Measurements from ENCODE around the gene RBFOX1. TPM values are rescaled to one million over a fixed set of nuclear protein-coding genes. Genes with fewer than 3 reads are reported as not detected.

Gene RBFOX1
- total RNA-seq, 1 experiment from 2014 or later: not detected

DNA sequence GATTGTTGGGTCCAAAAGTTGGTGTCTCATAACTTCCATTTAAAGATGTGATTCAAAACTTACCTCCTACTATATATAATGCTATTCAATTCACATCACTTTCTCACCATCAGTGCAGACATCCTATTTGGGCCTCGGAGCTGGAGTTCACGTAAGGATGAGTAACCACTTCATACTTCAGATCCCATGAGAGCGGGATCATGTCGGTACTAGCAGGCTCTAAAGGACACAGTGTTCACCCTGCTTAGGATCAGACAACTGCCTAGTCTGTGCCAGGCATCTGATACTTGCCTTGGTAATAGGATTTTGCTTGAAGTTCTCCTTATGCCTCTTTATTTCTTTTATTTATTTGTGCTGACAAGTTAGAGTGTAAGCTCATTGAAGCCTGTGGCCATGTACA is 39.5 kb downstream of the RBFOX1 start:
- no peak for DNase-seq (ENCODE audit: low read depth, low spot score)
- no peak overlapping the region for H3K27ac ChIP-seq (ENCODE audit: low read depth, low read length)
- ATAC-seq: no peak
- H3K27me3 ChIP-seq (ENCODE audit: insufficient read depth, low read length): no peaks in the 10 kb centered on the region
- TF ChIP-seq ELF1 (IDR thresholded peaks at IDR 0.05; ENCODE audit: borderline replicate concordance, low read depth) (no peak), EGR1 (IDR thresholded peaks at IDR 0.05; ENCODE audit: low read depth) (no peak), CEBPB (IDR thresholded peaks at IDR 0.05; ENCODE audit: low read depth) (no peak), POLR2A (IDR thresholded peaks at IDR 0.05; ENCODE audit: borderline replicate concordance, extremely low read depth, insufficient read depth, insufficient read length) (no peak), EZH2phosphoT487 (IDR thresholded peaks at IDR 0.05; ENCODE audit: borderline replicate concordance) (no peak), SP1 (IDR thresholded peaks at IDR 0.05; ENCODE audit: low read depth) (no peak), ZFX (IDR thresholded peaks at IDR 0.05) (no peak)
- TF ChIP-seq, protein P1, sequence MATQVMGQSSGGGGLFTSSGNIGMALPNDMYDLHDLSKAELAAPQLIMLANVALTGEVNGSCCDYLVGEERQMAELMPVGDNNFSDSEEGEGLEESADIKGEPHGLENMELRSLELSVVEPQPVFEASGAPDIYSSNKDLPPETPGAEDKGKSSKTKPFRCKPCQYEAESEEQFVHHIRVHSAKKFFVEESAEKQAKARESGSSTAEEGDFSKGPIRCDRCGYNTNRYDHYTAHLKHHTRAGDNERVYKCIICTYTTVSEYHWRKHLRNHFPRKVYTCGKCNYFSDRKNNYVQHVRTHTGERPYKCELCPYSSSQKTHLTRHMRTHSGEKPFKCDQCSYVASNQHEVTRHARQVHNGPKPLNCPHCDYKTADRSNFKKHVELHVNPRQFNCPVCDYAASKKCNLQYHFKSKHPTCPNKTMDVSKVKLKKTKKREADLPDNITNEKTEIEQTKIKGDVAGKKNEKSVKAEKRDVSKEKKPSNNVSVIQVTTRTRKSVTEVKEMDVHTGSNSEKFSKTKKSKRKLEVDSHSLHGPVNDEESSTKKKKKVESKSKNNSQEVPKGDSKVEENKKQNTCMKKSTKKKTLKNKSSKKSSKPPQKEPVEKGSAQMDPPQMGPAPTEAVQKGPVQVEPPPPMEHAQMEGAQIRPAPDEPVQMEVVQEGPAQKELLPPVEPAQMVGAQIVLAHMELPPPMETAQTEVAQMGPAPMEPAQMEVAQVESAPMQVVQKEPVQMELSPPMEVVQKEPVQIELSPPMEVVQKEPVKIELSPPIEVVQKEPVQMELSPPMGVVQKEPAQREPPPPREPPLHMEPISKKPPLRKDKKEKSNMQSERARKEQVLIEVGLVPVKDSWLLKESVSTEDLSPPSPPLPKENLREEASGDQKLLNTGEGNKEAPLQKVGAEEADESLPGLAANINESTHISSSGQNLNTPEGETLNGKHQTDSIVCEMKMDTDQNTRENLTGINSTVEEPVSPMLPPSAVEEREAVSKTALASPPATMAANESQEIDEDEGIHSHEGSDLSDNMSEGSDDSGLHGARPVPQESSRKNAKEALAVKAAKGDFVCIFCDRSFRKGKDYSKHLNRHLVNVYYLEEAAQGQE (IDR thresholded peaks at IDR 0.05; ENCODE audit: low read depth): no peak
- TF ChIP-seq, protein P2, sequence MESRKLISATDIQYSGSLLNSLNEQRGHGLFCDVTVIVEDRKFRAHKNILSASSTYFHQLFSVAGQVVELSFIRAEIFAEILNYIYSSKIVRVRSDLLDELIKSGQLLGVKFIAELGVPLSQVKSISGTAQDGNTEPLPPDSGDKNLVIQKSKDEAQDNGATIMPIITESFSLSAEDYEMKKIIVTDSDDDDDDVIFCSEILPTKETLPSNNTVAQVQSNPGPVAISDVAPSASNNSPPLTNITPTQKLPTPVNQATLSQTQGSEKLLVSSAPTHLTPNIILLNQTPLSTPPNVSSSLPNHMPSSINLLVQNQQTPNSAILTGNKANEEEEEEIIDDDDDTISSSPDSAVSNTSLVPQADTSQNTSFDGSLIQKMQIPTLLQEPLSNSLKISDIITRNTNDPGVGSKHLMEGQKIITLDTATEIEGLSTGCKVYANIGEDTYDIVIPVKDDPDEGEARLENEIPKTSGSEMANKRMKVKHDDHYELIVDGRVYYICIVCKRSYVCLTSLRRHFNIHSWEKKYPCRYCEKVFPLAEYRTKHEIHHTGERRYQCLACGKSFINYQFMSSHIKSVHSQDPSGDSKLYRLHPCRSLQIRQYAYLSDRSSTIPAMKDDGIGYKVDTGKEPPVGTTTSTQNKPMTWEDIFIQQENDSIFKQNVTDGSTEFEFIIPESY (IDR thresholded peaks at IDR 0.05; ENCODE audit: extremely low read depth, insufficient replicate concordance, low read length): no peak
- CTCF ChIA-PET: no interaction called here
- POLR2A ChIA-PET: no interaction called here
- RAD21 ChIA-PET (ENCODE audit: low non-redundant PET in 1 of 2, low total read pairs in 2 of 2, uncharacterized antibody in 2 of 2, unreplicated experiment in 2 of 2): no interaction called here
- no peak overlapping the region for H3K9ac ChIP-seq (ENCODE audit: low read length)
- H4K20me1 ChIP-seq (ENCODE audit: insufficient read depth): no peaks in the 10 kb centered on the region
- H2AFZ ChIP-seq (ENCODE audit: low read depth, low read length, poor library complexity, severe bottlenecking): no peak overlapping the region
- no peaks in the 10 kb centered on the region for H3K4me1 ChIP-seq (ENCODE audit: control insufficient read depth in 1 of 2, insufficient read depth in 2 of 2, low read length in 2 of 2)
- peaks cover 9 to 12% of the 10 kb centered on the region in 2 experiments; a peak in 2 of 4 replicates for H3K9me3 ChIP-seq (ENCODE audit: control insufficient read depth in 1 of 2, insufficient read depth in 1 of 2, low read depth in 1 of 2, low read length in 2 of 2)
- no TSS peak for BruUV-seq (replicated peaks)
- intact Hi-C loops (cut with micrococcal nuclease): no loop called here
- no peak overlapping the region for H3K4me2 ChIP-seq (ENCODE audit: low read length)
- H3K4me3 ChIP-seq (replicated peaks in 1 of 2; ENCODE audit: low read depth in 1 of 2, low read length in 2 of 2): no peak overlapping the region
- no peaks in the 10 kb centered on the region for H3K9me2 ChIP-seq (ENCODE audit: insufficient read depth)
- no peaks in the 10 kb centered on the region for H3K79me2 ChIP-seq (ENCODE audit: insufficient read depth, low read length)
- H3K36me3 ChIP-seq (ENCODE audit: control insufficient read depth in 1 of 2, insufficient read depth in 2 of 2, low read length in 2 of 2): no peaks in the 10 kb centered on the region
